Right atrium auricular region (tissue), 2 donors: Measurements from ENCODE around the gene KRTAP5-10. TPM values are rescaled to one million over a fixed set of nuclear protein-coding genes. Genes with fewer than 3 reads are reported as not detected.

Source experiments
- DNase-seq: peaks from one replicate; pipeline ENCODE4 v3.0.0-alpha.2; 2019; ENCODE audit warnings: low spot score
- H3K27ac ChIP-seq, 2 donors: fragments of 200-600 bp; sonication (generic); 1 replicate in 1 of 2; 2 replicates in 1 of 2; pipeline ENCODE4 v1.5.1; 2016 to 2019
- H3K27me3 ChIP-seq, 2 donors: fragments of 200-600 bp; sonication (generic); one replicate each; pipeline versions ENCODE4 v1.5.1 to v1.6.0; 2017 to 2019
- H3K36me3 ChIP-seq: fragments of 200-600 bp; sonication (generic); one replicate; pipeline ENCODE4 v1.5.1; 2016
- H3K4me1 ChIP-seq, 2 donors: fragments of 200-600 bp; sonication (generic); one replicate each; pipeline versions ENCODE4 v1.5.1 to v1.6.0; 2017 to 2019
- H3K4me3 ChIP-seq, 2 donors: fragments of 200-600 bp; sonication (generic); 1 replicate in 1 of 2; 2 replicates in 1 of 2; pipeline ENCODE4 v1.5.1; 2017 to 2019; ENCODE audit warnings: mild to moderate bottlenecking in 1 of 2, moderate library complexity in 1 of 2
- H3K9me3 ChIP-seq, 2 donors: fragments of 200-600 bp; sonication (generic); one replicate each; pipeline ENCODE4 v1.5.1; 2019
- total RNA-seq, 2 donors: library from RNA; depleted of rRNA; stranded (reverse); fragments of >200 nt; gene quantifications; one replicate each; pipeline ENCODE4 v1.1.0, GENCODE V29; 2016
- TF ChIP-seq, protein P1 (sequence below), 2 donors: fragments of 200-600 bp; sonication (generic); IDR thresholded peaks; one replicate each; pipeline ENCODE4 v1.5.1; 2019; ENCODE audit warnings: antibody characterized with exemption in 2 of 2

The KRTAP5-10 gene
- total RNA-seq, 2 donors from 2014 or later = not detected

DNA sequence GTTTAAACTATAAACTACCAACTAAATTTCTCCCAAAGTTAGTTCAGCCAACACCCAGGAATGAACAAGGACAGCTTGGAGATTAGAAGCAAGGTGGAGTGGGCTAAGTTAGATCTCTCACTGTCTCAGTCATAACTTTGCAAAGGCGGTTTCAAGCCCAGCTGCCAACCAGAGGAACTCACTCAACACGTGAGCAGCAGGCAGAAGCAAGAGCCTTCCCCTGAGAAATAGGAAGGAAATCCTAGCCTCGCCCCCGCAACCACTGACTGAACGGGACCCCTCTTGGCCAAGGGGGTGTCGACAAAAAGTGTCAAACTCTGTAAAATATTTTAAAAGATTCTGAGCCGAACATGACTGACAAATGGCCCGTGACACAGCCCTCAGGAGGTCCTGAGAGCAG lies 21.5 kb upstream of the KRTAP5-10 start:
- Histone ChIP-seq H3K27ac (no peak overlapping the region), H3K36me3 (no peaks in the 10 kb centered on the region), H3K9me3 (no peaks in the 10 kb centered on the region), H3K4me3 (no peak overlapping the region), H3K27me3 (no peaks in the 10 kb centered on the region), H3K4me1 (no peaks in the 10 kb centered on the region)
- TF ChIP-seq, protein P1, sequence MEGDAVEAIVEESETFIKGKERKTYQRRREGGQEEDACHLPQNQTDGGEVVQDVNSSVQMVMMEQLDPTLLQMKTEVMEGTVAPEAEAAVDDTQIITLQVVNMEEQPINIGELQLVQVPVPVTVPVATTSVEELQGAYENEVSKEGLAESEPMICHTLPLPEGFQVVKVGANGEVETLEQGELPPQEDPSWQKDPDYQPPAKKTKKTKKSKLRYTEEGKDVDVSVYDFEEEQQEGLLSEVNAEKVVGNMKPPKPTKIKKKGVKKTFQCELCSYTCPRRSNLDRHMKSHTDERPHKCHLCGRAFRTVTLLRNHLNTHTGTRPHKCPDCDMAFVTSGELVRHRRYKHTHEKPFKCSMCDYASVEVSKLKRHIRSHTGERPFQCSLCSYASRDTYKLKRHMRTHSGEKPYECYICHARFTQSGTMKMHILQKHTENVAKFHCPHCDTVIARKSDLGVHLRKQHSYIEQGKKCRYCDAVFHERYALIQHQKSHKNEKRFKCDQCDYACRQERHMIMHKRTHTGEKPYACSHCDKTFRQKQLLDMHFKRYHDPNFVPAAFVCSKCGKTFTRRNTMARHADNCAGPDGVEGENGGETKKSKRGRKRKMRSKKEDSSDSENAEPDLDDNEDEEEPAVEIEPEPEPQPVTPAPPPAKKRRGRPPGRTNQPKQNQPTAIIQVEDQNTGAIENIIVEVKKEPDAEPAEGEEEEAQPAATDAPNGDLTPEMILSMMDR (IDR thresholded peaks at IDR 0.05) = no peak
- no peak for DNase-seq

DNA sequence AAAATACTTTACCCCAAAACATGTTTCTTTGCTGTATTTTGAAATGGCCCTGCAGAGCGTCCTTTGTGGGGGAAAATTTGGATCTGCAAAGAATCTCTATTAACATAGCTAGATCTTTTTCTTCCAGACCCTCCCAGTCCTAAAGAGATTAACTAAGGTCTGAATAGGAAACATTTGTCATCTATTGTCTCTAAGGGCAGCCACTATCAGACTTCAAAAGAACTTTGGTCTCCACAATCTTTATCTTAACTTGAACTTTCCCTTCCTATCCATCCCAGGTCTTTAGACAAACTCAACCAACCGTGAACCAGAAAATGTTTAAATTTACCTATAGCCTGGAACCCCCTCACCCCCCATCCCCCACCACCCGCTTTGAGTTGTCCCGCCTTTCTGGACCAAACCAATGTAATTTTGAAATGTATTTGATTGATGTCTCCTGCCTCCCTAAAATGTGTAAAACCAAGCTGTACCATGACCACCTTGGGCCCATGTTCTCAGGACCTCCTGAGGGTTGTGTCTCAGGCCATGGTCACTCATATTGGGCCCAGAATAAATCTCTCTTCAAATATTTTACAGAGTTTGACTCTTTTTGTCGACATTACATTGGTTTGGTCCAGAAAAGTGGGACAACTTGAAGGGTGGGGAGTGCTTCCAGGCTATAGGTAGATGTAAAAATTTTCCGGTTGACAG lies 20.7 kb upstream of the KRTAP5-10 start:
- Histone ChIP-seq H3K4me1 (no peaks in the 10 kb centered on the region), H3K9me3 (no peaks in the 10 kb centered on the region), H3K27me3 (no peaks in the 10 kb centered on the region), H3K36me3 (no peaks in the 10 kb centered on the region), H3K4me3 (no peak overlapping the region), H3K27ac (no peak overlapping the region)
- no peak for DNase-seq
- TF ChIP-seq, protein P1 (IDR thresholded peaks at IDR 0.05) = no peak

DNA sequence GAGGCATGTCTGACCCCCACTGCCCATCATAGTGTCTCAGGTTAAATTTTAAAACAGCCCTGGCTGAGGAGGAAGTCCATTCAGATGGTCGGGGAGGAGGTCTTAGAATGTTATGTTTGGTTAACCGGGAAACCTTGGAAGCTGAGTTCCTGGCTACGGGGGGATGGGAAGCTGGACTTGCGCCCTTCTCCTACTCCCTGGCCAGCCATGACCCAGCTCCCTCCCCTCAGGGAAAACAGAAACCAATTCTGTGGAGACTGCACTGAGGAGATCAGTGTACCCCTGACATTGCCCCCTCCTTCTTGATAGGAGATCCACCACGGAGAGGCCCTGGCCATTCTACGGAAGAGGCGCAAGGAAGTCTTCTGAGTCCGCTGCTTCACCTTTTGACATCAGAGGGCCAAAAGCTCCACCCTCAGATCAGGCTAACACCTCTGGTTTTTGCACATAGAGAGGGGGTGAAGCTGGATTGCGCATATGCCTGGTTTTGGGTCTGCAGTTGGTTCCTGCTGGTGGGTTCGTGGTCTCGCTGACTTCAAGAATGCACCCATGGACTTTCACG lies 19.9 kb upstream of the KRTAP5-10 start:
- Histone ChIP-seq H3K4me3 (no peak overlapping the region), H3K9me3 (no peaks in the 10 kb centered on the region), H3K4me1 (no peaks in the 10 kb centered on the region), H3K27ac (no peak overlapping the region), H3K36me3 (no peaks in the 10 kb centered on the region), H3K27me3 (no peaks in the 10 kb centered on the region)
- DNase-seq = no peak
- TF ChIP-seq, protein P1 (IDR thresholded peaks at IDR 0.05) = no peak

DNA sequence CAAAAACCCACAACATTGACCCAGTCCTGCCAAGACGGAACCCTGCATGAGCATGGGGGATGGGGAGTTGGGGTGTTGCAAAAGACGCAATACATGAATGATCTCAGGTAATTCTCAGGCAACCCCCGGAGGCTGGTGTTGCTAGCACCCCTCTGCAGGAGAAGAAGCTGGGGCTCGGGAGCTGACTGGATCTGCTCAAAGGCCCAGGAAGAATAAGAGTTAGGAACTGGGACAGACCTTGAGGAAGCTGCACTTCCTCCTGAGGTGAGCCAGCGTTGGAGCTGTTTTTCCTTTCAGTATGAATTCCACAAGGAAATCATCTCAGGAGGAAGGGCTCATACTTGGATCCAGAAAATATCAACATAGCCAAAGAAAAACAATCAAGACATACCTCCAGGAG lies 17.2 kb upstream of the KRTAP5-10 start, which contains the start of gene KRTAP5-9:
KRTAP5-9 (plus strand) TSS at position 301 of the 400 bp plus-strand sequence. CDS start 238 bp downstream, outside the sequence.
- Histone ChIP-seq H3K36me3 (no peaks in the 10 kb centered on the region), H3K27me3 (no peaks in the 10 kb centered on the region), H3K4me1 (no peaks in the 10 kb centered on the region), H3K4me3 (no peak within 1 kb of the TSS), H3K9me3 (no peaks in the 10 kb centered on the region), H3K27ac (no peak within 1 kb of the TSS)
- TF ChIP-seq, protein P1 (IDR thresholded peaks at IDR 0.05) = no peak
- no peak for DNase-seq

DNA sequence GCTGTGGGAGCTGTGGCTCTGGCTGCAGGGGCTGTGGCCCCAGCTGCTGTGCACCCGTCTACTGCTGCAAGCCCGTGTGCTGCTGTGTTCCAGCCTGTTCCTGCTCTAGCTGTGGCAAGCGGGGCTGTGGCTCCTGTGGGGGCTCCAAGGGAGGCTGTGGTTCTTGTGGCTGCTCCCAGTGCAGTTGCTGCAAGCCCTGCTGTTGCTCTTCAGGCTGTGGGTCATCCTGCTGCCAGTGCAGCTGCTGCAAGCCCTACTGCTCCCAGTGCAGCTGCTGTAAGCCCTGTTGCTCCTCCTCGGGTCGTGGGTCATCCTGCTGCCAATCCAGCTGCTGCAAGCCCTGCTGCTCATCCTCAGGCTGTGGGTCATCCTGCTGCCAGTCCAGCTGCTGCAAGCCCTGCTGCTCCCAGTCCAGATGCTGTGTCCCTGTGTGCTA lies 16.6 kb upstream of the KRTAP5-10 start:
- H3K4me1 ChIP-seq = no peaks in the 10 kb centered on the region
- H3K9me3 ChIP-seq = no peaks in the 10 kb centered on the region
- H3K27me3 ChIP-seq = no peaks in the 10 kb centered on the region
- DNase-seq = no peak
- H3K4me3 ChIP-seq = no peak overlapping the region
- no peaks in the 10 kb centered on the region for H3K36me3 ChIP-seq
- H3K27ac ChIP-seq = no peak overlapping the region
- TF ChIP-seq, protein P1 (IDR thresholded peaks at IDR 0.05) = no peak
